K562 (cell line): Measurements from ENCODE around the gene RDH13. TPM values are rescaled to one million over a fixed set of nuclear protein-coding genes. Genes with fewer than 3 reads are reported as not detected.

Experiments
- CAMTA2 ChIP-seq: fragments of 250-450 bp; sonication (Bioruptor Pico); conservative IDR thresholded peaks from 2 replicates; pipeline ENCODE4 v1.5.1; 2022
- GTF3C2 ChIP-seq: IDR thresholded peaks from 3 replicates; pipeline ENCODE4 v1.6.1; 2011; ENCODE audit warnings: borderline replicate concordance, mild to moderate bottlenecking, moderate library complexity; ENCODE audit not compliant: insufficient read length; ENCODE audit errors: extremely low read depth
- MCM2 ChIP-seq: fragments of 450-650 bp; IDR thresholded peaks from 2 replicates; pipeline ENCODE4 v1.6.1; 2017; ENCODE audit warnings: low read depth, mild to moderate bottlenecking
- MITF ChIP-seq: IDR thresholded peaks from 2 replicates; pipeline ENCODE4 v1.6.1; 2014; ENCODE audit warnings: antibody characterized with exemption
- NBN ChIP-seq: fragments of 450-650 bp; IDR thresholded peaks from 2 replicates; pipeline ENCODE4 v1.6.1; 2016; ENCODE audit warnings: low read depth, mild to moderate bottlenecking
- POLR3G ChIP-seq: IDR thresholded peaks from 2 replicates; pipeline ENCODE4 v1.6.1; 2011; ENCODE audit not compliant: insufficient read length, insufficient replicate concordance; ENCODE audit errors: extremely low read depth
- RFX5 ChIP-seq: IDR thresholded peaks from 2 replicates; pipeline ENCODE4 v1.6.1; 2011; ENCODE audit warnings: low read depth, mild to moderate bottlenecking, improper control_type of control experiment, low read length
- SAFB ChIP-seq: fragments of 200-400 bp; formaldehyde crosslinking; IDR thresholded peaks from 2 replicates; pipeline ENCODE4 v1.6.1; 2017; ENCODE audit warnings: low read depth, low read length, borderline replicate concordance
- TBL1XR1 ChIP-seq, 2 experiments: IDR thresholded peaks; 2 replicates each; pipeline ENCODE4 v1.6.1; 2012; ENCODE audit warnings: improper control_type of control experiment in 2 of 2, low read length in 2 of 2, mild to moderate bottlenecking in 1 of 2
- TEAD2 ChIP-seq: fragments of 450-650 bp; IDR thresholded peaks from 2 replicates; pipeline ENCODE4 v1.6.1; 2016; ENCODE audit warnings: missing genetic modification characterization, control low read depth, missing compliant biosample characterization
- XRCC4 ChIP-seq: IDR thresholded peaks from one replicate; pipeline ENCODE4 v1.6.1; 2011; ENCODE audit not compliant: insufficient read depth, insufficient read length; ENCODE audit errors: extremely low read depth
- YBX1 ChIP-seq: fragments of 450-650 bp; IDR thresholded peaks from 2 replicates; pipeline ENCODE4 v1.7.1; 2016; ENCODE audit warnings: mild to moderate bottlenecking
- ZFP1 ChIP-seq: fragments of 450-650 bp; formaldehyde crosslinking; IDR thresholded peaks from 2 replicates; pipeline ENCODE4 v1.4.0; 2020; ENCODE audit warnings: mild to moderate bottlenecking, mixed read lengths
- ZNF121 ChIP-seq: sonication (generic); formaldehyde crosslinking; conservative IDR thresholded peaks from 2 replicates; pipeline ENCODE4 v1.8.0; 2022; ENCODE audit warnings: missing genetic modification reagents
- ZNF165 ChIP-seq: fragments of 250-450 bp; sonication (Bioruptor Pico); IDR thresholded peaks from 2 replicates; pipeline ENCODE4 v1.4.0; 2020; ENCODE audit warnings: borderline replicate concordance
- polyA plus RNA-seq, 8 experiments: library from polyadenylated mRNA; depleted of rRNA in 4 of 8; stranded (reverse) in 5 of 8; unstranded in 3 of 8; fragments of >200 nt; fragmentation: Nextera tagmentation in 2 of 8; fragmentation: Illumina TruSeq in 1 of 8; extraction: Ambion mirVana in 2 of 8; extraction: Trizol in 1 of 8; gene quantifications; 2 replicates each; pipeline versions ENCODE4 v1.2.1 to v1.2.3, GENCODE V29; 2011 to 2014; ENCODE audit warnings: inconsistent platforms in 1 of 8, missing spikeins in 1 of 8
- total RNA-seq, 7 experiments: library from RNA; depleted of rRNA in 6 of 7; stranded (reverse); fragments of >200 nt in 6 of 7; fragmentation: Illumina TruSeq in 2 of 7; extraction: Trizol in 2 of 7; gene quantifications; 2 replicates each; pipeline versions ENCODE4 v1.2.1 to v1.2.3, GENCODE V29; 2011 to 2021; ENCODE audit warnings: low replicate concordance in 1 of 7
- TF ChIP-seq, protein P1 (sequence below): fragments of 450-650 bp; formaldehyde crosslinking; IDR thresholded peaks from 2 replicates; pipeline ENCODE4 v1.4.0; 2020; ENCODE audit warnings: mild to moderate bottlenecking, moderate library complexity
- TF ChIP-seq, protein P2 (sequence below): fragments of 450-650 bp; IDR thresholded peaks from 2 replicates; pipeline ENCODE4 v1.6.1; 2016; ENCODE audit warnings: low read depth, mild to moderate bottlenecking, moderate library complexity
- TF ChIP-seq, protein P3 (sequence below): sonication (generic); formaldehyde crosslinking; IDR thresholded peaks from 2 replicates; pipeline ENCODE4 v1.8.1; 2023; ENCODE audit warnings: mild to moderate bottlenecking, missing genetic modification reagents

The RDH13 gene
- total and polyA plus RNA-seq, 9 of the 15 experiments (the other 6 are each of a cell fraction or from before 2014, with no cell fraction given): 7.5 to 70.3 (median 39.5) TPM

- TF ChIP-seq TBL1XR1 (IDR thresholded peaks at IDR 0.05; ENCODE audit: low read length in 2 of 2) (0 out of 4 replicates have a peak, but pooled peaks of 1 of the 2 experiments have one; percentile 8), XRCC4 (no peak), MCM2 (no peak), GTF3C2 (no peak), ZNF121 (CRISPR knock-in tag) (peak; percentile 98), RFX5 (no peak), MITF (no peak), SAFB (no peak), YBX1 (no peak), TEAD2 (tag) (no peak), POLR3G (no peak), ZFP1 (CRISPR knock-in tag) (no peak), NBN (no peak; the same call in 1 of the 2 replicates), ZNF165 (CRISPR knock-in tag) (no peak), CAMTA2 (CRISPR knock-in tag) (no peak)
- TF ChIP-seq, protein P1, sequence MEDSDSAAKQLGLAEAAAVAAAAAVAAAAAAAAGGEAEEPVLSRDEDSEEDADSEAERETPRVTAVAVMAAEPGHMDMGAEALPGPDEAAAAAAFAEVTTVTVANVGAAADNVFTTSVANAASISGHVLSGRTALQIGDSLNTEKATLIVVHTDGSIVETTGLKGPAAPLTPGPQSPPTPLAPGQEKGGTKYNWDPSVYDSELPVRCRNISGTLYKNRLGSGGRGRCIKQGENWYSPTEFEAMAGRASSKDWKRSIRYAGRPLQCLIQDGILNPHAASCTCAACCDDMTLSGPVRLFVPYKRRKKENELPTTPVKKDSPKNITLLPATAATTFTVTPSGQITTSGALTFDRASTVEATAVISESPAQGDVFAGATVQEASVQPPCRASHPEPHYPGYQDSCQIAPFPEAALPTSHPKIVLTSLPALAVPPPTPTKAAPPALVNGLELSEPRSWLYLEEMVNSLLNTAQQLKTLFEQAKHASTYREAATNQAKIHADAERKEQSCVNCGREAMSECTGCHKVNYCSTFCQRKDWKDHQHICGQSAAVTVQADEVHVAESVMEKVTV: no peak
- TF ChIP-seq, protein P2, sequence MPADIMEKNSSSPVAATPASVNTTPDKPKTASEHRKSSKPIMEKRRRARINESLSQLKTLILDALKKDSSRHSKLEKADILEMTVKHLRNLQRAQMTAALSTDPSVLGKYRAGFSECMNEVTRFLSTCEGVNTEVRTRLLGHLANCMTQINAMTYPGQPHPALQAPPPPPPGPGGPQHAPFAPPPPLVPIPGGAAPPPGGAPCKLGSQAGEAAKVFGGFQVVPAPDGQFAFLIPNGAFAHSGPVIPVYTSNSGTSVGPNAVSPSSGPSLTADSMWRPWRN: no peak
- TF ChIP-seq, protein P3, sequence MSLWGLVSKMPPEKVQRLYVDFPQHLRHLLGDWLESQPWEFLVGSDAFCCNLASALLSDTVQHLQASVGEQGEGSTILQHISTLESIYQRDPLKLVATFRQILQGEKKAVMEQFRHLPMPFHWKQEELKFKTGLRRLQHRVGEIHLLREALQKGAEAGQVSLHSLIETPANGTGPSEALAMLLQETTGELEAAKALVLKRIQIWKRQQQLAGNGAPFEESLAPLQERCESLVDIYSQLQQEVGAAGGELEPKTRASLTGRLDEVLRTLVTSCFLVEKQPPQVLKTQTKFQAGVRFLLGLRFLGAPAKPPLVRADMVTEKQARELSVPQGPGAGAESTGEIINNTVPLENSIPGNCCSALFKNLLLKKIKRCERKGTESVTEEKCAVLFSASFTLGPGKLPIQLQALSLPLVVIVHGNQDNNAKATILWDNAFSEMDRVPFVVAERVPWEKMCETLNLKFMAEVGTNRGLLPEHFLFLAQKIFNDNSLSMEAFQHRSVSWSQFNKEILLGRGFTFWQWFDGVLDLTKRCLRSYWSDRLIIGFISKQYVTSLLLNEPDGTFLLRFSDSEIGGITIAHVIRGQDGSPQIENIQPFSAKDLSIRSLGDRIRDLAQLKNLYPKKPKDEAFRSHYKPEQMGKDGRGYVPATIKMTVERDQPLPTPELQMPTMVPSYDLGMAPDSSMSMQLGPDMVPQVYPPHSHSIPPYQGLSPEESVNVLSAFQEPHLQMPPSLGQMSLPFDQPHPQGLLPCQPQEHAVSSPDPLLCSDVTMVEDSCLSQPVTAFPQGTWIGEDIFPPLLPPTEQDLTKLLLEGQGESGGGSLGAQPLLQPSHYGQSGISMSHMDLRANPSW (CRISPR knock-in tag): no peak
Measured at GRCh38 chr19:55027472-55028337, 35.2 kb downstream of the RDH13 start (continued).
